K562 (cell line): ENCODE results near the gene ZNF768. TPM values are rescaled to one million over a fixed set of nuclear protein-coding genes. Genes with fewer than 3 reads are reported as not detected.

Experiments used
- ATAC-seq: fragments of 200-7000 bp; cut with Tn5 transposase; 3 replicates; pipeline ENCODE4 v1.9.1; 2020; ENCODE audit warnings: moderate library complexity
- BruUV-seq: library from RNA; stranded (reverse); fragments of 400-500 nt; replicated peaks from 2 replicates; lab custom pipeline; 2021; lab: Mats Ljungman, UMichigan
- CTCF ChIA-PET: fragments of 300-600 bp; formaldehyde crosslinking; extraction: SDS; loops from one replicate; lab custom pipeline; 2021; ENCODE audit warnings: low intra/inter-chr PET ratio; lab: Yijun Ruan, JAX
- POLR2A ChIA-PET: fragments of 300-600, 350-650 bp; sonication (Branson Sonifier 250); formaldehyde crosslinking; extraction: SDS; loops from one replicate; lab custom pipeline; 2021; ENCODE audit warnings: antibody characterized with exemption, inconsistent platforms; lab: Yijun Ruan, JAX
- DNase-seq, 4 experiments: peaks; one replicate each; pipeline versions ENCODE4 v3.0.0 to v3.0.0-alpha.2; 2011 to 2018; ENCODE audit warnings: low spot score in 3 of 4, mixed read lengths in 3 of 4; ENCODE audit errors: extremely low read depth in 1 of 4
- FAIRE-seq: peaks from 2 replicates; lab custom pipeline; 2011; peaks lifted over from hg19 to GRCh38; lab: Jason Lieb, UNC
- H2AFZ ChIP-seq: 2 replicates; pipeline ENCODE4 v1.6.0; 2011; ENCODE audit warnings: low read depth, low read length, control low read depth, inconsistent platforms
- H3K27ac ChIP-seq: fragments of 200-600 bp; 3 replicates; pipeline ENCODE4 v1.8.0; 2011; ENCODE audit warnings: low read depth, mild to moderate bottlenecking, control low read depth, inconsistent platforms, low read length, moderate library complexity, mixed read lengths; ENCODE audit errors: extremely low read depth
- H3K27me3 ChIP-seq, 2 experiments: fragments of 300-600 bp in 1 of 2; 2 replicates in 1 of 2; 3 replicates in 1 of 2; pipeline versions ENCODE4 v1.6.0 to v1.8.0; 2011; ENCODE audit warnings: inconsistent platforms in 2 of 2, low read length in 2 of 2, mild to moderate bottlenecking in 1 of 2, mixed read lengths in 1 of 2, moderate library complexity in 1 of 2; ENCODE audit not compliant: control insufficient read depth in 2 of 2, insufficient read depth in 2 of 2
- H3K36me3 ChIP-seq: fragments of 300-600 bp; 3 replicates; pipeline ENCODE4 v1.8.0; 2011; ENCODE audit warnings: mild to moderate bottlenecking, low read length, inconsistent platforms; ENCODE audit not compliant: control insufficient read depth, insufficient read depth
- H3K4me1 ChIP-seq, 2 experiments: fragments of 200-600 bp in 1 of 2; replicated peaks in 1 of 2; 2 replicates in 1 of 2; 3 replicates in 1 of 2; pipeline versions ENCODE4 v1.5.1 to v1.8.0; 2011; ENCODE audit warnings: inconsistent platforms in 2 of 2, low read length in 2 of 2, mild to moderate bottlenecking in 1 of 2, mixed read lengths in 1 of 2, moderate library complexity in 1 of 2; ENCODE audit not compliant: control insufficient read depth in 2 of 2, insufficient read depth in 2 of 2
- H3K4me2 ChIP-seq: 2 replicates; pipeline ENCODE4 v1.6.1; 2011; ENCODE audit warnings: low read length, control low read depth, inconsistent platforms, mixed read lengths; ENCODE audit not compliant: insufficient read depth
- H3K4me3 ChIP-seq: fragments of 200-600 bp; sonication (generic), shearing (Covaris generic); 2 replicates; pipeline ENCODE4 v1.5.1; 2016; ENCODE audit warnings: control low read depth, inconsistent platforms
- H3K79me2 ChIP-seq: fragments of 200-600 bp; 3 replicates; pipeline ENCODE4 v1.8.0; 2011; ENCODE audit warnings: low read length, inconsistent platforms; ENCODE audit not compliant: control insufficient read depth, insufficient read depth
- H3K9ac ChIP-seq, 2 experiments: 2 replicates each; pipeline versions ENCODE4 v1.6.0 to v1.6.1; 2011; ENCODE audit warnings: low read depth in 2 of 2, low read length in 2 of 2, control low read depth in 1 of 2, inconsistent platforms in 1 of 2, mild to moderate bottlenecking in 1 of 2, mixed read lengths in 1 of 2; ENCODE audit not compliant: insufficient read depth in 1 of 2
- H3K9me1 ChIP-seq: one replicate; pipeline ENCODE4 v1.6.0; 2011; ENCODE audit warnings: inconsistent platforms, mild to moderate bottlenecking, low read length, moderate library complexity; ENCODE audit not compliant: control insufficient read depth, insufficient read depth
- H3K9me3 ChIP-seq: replicated peaks from 2 replicates; pipeline ENCODE4 v1.5.1; 2011; ENCODE audit warnings: low read depth, low read length, inconsistent platforms; ENCODE audit not compliant: control insufficient read depth, insufficient read depth
- H4K20me1 ChIP-seq: replicated peaks from 2 replicates; pipeline ENCODE4 v1.6.1; 2011; ENCODE audit warnings: low read length, inconsistent platforms, mixed read lengths; ENCODE audit not compliant: control insufficient read depth, insufficient read depth
- GATAD2B ChIP-seq: fragments of 450-650 bp; IDR thresholded peaks from 2 replicates; pipeline ENCODE4 v1.6.1; 2017; ENCODE audit warnings: mild to moderate bottlenecking, borderline replicate concordance
- HNRNPL ChIP-seq: fragments of 200-400 bp; formaldehyde crosslinking; IDR thresholded peaks from 2 replicates; pipeline ENCODE4 v1.6.1; 2017; ENCODE audit warnings: low read depth, mild to moderate bottlenecking, low read length
- MAFK ChIP-seq: IDR thresholded peaks from 2 replicates; pipeline ENCODE4 v1.6.1; 2011; ENCODE audit warnings: low read length, improper control_type of control experiment
- RBM25 ChIP-seq: fragments of 200-400 bp; formaldehyde crosslinking; IDR thresholded peaks from 2 replicates; pipeline ENCODE4 v1.6.1; 2018; ENCODE audit warnings: low read length, low read depth, moderate library complexity; ENCODE audit not compliant: severe bottlenecking
- TBL1XR1 ChIP-seq, 2 experiments: IDR thresholded peaks; 2 replicates each; pipeline ENCODE4 v1.6.1; 2012; ENCODE audit warnings: improper control_type of control experiment in 2 of 2, low read length in 2 of 2, mild to moderate bottlenecking in 1 of 2
- TRIM24 ChIP-seq, 2 experiments: fragments of 450-650 bp; IDR thresholded peaks; 2 replicates each; pipeline ENCODE4 v1.6.1; 2016
- ZNF124 ChIP-seq: sonication (generic); formaldehyde crosslinking; IDR thresholded peaks from 2 replicates; pipeline ENCODE4 v1.8.1; 2022; ENCODE audit warnings: missing genetic modification reagents
- ZNF316 ChIP-seq: fragments of 450-650 bp; IDR thresholded peaks from 2 replicates; pipeline ENCODE4 v1.6.1; 2016
- WGBS: fragments of 100-300 bp; shearing (Covaris generic); methylation state at CpG from one replicate; pipeline ENCODE4 v1.1.6; 2016; ENCODE audit warnings: low coverage, mixed read lengths; ENCODE audit not compliant: insufficient coverage; ENCODE audit errors: missing lambda C conversion rate; 5-methylcytosine and 5-hydroxymethylcytosine counted together
- in situ Hi-C: fragments of 300-500 bp; cut with MboI; formaldehyde crosslinking; loops from 4 replicates; pipeline ENCODE4 v1.15.0; 2018; ENCODE audit warnings: inconsistent platforms, mixed read lengths
- intact Hi-C: fragments of 100-400 bp; cut with micrococcal nuclease; formaldehyde crosslinking; loops from 2 replicates; pipeline ENCODE4 v1.14.2; 2022
- polyA plus RNA-seq, 8 experiments: library from polyadenylated mRNA; depleted of rRNA in 4 of 8; stranded (reverse) in 5 of 8; unstranded in 3 of 8; fragments of >200 nt; fragmentation: Nextera tagmentation in 2 of 8; fragmentation: Illumina TruSeq in 1 of 8; extraction: Ambion mirVana in 2 of 8; extraction: Trizol in 1 of 8; gene quantifications; 2 replicates each; pipeline versions ENCODE4 v1.2.1 to v1.2.3, GENCODE V29; 2011 to 2014; ENCODE audit warnings: inconsistent platforms in 1 of 8, missing spikeins in 1 of 8
- total RNA-seq, 7 experiments: library from RNA; depleted of rRNA in 6 of 7; stranded (reverse); fragments of >200 nt in 6 of 7; fragmentation: Illumina TruSeq in 2 of 7; extraction: Trizol in 2 of 7; gene quantifications; 2 replicates each; pipeline versions ENCODE4 v1.2.1 to v1.2.3, GENCODE V29; 2011 to 2021; ENCODE audit warnings: low replicate concordance in 1 of 7
- TF ChIP-seq, protein P1 (sequence below): sonication (generic); IDR thresholded peaks from 2 replicates; pipeline ENCODE4 v1.6.1; 2016
- TF ChIP-seq, protein P2 (sequence below), 2 experiments: fragments of 450-650 bp; IDR thresholded peaks; 2 replicates each; pipeline ENCODE4 v1.6.1; 2016
- TF ChIP-seq, protein P3 (sequence below): fragments of 450-650 bp; IDR thresholded peaks from 2 replicates; pipeline ENCODE4 v1.6.1; 2016; ENCODE audit warnings: borderline replicate concordance

ZNF768 gene
- total and polyA plus RNA-seq, 9 of the 15 experiments (the other 6 are each of a cell fraction or from before 2014, with no cell fraction given), result 0.13 to 50.7 (median 26.9) TPM

DNA sequence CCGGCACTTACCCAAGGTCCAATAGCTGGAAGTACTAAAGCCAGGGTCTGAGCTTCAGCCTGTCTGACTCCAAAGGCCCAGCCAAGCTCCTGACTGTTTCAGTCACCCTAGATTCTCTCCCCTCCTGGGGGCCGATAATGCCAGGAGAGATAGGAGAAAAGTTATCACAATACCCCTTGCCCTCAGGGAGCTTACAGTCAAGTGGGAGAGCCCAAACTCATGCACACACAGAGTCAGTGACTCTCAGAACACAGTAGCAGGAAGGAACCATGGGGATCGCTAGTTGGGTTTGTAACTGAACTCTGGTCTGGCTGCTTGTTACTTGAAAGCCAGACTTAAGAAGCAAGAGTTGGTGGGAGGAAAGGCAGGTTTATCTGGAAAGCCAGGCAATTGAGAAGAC lies 14.9 kb downstream of the ZNF768 start:
- DNase-seq (no peak), ATAC-seq (no peak), FAIRE-seq (no peak)
- no peaks in the 10 kb centered on the region for H3K79me2 ChIP-seq
- no peaks in the 10 kb centered on the region for H3K27me3 ChIP-seq
- peaks cover 0 to under 1% of the 10 kb centered on the region in 2 experiments; a peak in 3 of 5 replicates for H3K4me1 ChIP-seq
- H3K9ac ChIP-seq, result no peak overlapping the region
- intact Hi-C loops (no loop called here), in situ Hi-C loops (no loop called here)
- H3K9me1 ChIP-seq, result peaks cover 2% of the 10 kb centered on the region
- H3K4me2 ChIP-seq, result no peak overlapping the region
- 58% methylated on average over 3 of the region's 3 CpGs for WGBS
- BruUV-seq, result no TSS peak
- no peak overlapping the region for H3K4me3 ChIP-seq
- TF ChIP-seq, protein P1, sequence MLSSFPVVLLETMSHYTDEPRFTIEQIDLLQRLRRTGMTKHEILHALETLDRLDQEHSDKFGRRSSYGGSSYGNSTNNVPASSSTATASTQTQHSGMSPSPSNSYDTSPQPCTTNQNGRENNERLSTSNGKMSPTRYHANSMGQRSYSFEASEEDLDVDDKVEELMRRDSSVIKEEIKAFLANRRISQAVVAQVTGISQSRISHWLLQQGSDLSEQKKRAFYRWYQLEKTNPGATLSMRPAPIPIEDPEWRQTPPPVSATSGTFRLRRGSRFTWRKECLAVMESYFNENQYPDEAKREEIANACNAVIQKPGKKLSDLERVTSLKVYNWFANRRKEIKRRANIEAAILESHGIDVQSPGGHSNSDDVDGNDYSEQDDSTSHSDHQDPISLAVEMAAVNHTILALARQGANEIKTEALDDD, result 0 out of 2 replicates have a peak, but pooled peaks have one; percentile 18
- TF ChIP-seq MAFK, result no peak
- TF ChIP-seq ZNF316, result peak; percentile 82
- peak; percentile 56 to 61; a peak in 3 of 4 replicates for TF ChIP-seq TRIM24 (IDR thresholded peaks at IDR 0.05)
- H4K20me1 ChIP-seq, result no peaks in the 10 kb centered on the region
- no peak overlapping the region for H2AFZ ChIP-seq
- no peak overlapping the region for H3K27ac ChIP-seq
- ChIA-PET CTCF (no interaction called here), POLR2A (interaction anchor here (0.9 to 1.1 kb wide), 4 partner anchors 9 to 47 kb away, joined by 3 to 5 read pairs (median 4); partner anchors contain the start of gene ZNF764)
- H3K36me3 ChIP-seq, result no peaks in the 10 kb centered on the region
- H3K9me3 ChIP-seq, result no peaks in the 10 kb centered on the region

DNA sequence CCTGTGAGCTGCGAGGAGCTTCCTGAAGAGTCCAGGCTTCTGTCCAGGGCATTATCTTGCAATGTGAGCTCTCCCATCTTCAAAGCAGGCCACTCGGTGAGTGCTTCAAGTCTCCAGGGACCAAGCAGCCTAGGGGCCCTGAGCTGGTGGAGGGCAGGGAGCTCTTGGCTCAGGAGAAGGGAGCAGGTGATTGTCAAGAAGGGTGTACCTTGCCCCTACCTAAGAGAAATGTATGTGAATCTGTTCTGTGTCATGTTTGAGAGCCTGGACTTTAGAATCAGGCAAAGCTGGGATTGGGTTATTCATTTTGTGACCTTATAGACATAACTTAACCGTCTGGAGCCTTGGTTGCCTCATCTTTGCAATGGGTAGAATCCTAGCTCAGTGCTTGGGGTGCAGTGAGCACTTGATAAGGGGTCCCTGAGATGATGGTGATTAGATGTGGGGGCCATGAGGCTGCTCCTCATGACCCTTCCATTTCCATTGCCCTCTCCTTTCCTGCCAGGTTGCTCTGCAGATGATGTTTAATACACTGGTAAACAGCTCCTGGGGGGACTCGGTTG lies 15.9 kb downstream of the ZNF768 start:
- CTCF ChIA-PET, result no interaction called here
- BruUV-seq, result no TSS peak
- no peaks in the 10 kb centered on the region for H3K79me2 ChIP-seq
- 24% methylated on average over 4 of the region's 4 CpGs for WGBS
- no peak overlapping the region for H3K27ac ChIP-seq
- H3K4me2 ChIP-seq, result no peak overlapping the region
- in situ Hi-C loops (no loop called here), intact Hi-C loops (no loop called here)
- DNase-seq, result no peak
- H3K9me3 ChIP-seq, result no peaks in the 10 kb centered on the region
- no peaks in the 10 kb centered on the region for H4K20me1 ChIP-seq
- H2AFZ ChIP-seq, result no peak overlapping the region
- POLR2A ChIA-PET, result interaction anchor here (0.6 to 1.9 kb wide), 9 partner anchors 8 to 52 kb away, joined by 3 to 5 read pairs (median 4); no protein-coding TSS in a partner anchor
- TF ChIP-seq, protein P2, sequence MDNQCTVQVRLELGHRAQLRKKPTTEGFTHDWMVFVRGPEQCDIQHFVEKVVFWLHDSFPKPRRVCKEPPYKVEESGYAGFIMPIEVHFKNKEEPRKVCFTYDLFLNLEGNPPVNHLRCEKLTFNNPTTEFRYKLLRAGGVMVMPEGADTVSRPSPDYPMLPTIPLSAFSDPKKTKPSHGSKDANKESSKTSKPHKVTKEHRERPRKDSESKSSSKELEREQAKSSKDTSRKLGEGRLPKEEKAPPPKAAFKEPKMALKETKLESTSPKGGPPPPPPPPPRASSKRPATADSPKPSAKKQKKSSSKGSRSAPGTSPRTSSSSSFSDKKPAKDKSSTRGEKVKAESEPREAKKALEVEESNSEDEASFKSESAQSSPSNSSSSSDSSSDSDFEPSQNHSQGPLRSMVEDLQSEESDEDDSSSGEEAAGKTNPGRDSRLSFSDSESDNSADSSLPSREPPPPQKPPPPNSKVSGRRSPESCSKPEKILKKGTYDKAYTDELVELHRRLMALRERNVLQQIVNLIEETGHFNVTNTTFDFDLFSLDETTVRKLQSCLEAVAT (IDR thresholded peaks at IDR 0.05), result no peak
- TF ChIP-seq, protein P3, sequence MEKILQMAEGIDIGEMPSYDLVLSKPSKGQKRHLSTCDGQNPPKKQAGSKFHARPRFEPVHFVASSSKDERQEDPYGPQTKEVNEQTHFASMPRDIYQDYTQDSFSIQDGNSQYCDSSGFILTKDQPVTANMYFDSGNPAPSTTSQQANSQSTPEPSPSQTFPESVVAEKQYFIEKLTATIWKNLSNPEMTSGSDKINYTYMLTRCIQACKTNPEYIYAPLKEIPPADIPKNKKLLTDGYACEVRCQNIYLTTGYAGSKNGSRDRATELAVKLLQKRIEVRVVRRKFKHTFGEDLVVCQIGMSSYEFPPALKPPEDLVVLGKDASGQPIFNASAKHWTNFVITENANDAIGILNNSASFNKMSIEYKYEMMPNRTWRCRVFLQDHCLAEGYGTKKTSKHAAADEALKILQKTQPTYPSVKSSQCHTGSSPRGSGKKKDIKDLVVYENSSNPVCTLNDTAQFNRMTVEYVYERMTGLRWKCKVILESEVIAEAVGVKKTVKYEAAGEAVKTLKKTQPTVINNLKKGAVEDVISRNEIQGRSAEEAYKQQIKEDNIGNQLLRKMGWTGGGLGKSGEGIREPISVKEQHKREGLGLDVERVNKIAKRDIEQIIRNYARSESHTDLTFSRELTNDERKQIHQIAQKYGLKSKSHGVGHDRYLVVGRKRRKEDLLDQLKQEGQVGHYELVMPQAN, result no peak
- TF ChIP-seq GATAD2B (no peak), TBL1XR1 (IDR thresholded peaks at IDR 0.05; ENCODE audit: low read length in 2 of 2) (no peak), HNRNPL (no peak), ZNF124 (no peak), RBM25 (peak; percentile 31)
- H3K9me1 ChIP-seq, result peaks cover 2% of the 10 kb centered on the region
- no peak; the same call in 1 of the 3 replicates for ATAC-seq
- H3K36me3 ChIP-seq, result no peaks in the 10 kb centered on the region
- no peak for FAIRE-seq
- no peaks in the 10 kb centered on the region; a peak in 2 of 5 replicates for H3K4me1 ChIP-seq
- H3K27me3 ChIP-seq, result no peaks in the 10 kb centered on the region
- no peak overlapping the region for H3K4me3 ChIP-seq
- no peak overlapping the region for H3K9ac ChIP-seq
